Astrocyte (in vitro differentiated cells and primary cell): Measurements from ENCODE around the gene TSPEAR. TPM values are rescaled to one million over a fixed set of nuclear protein-coding genes. Genes with fewer than 3 reads are reported as not detected.

Experiments
- DNase-seq: peaks from one replicate; pipeline ENCODE4 v3.0.0-alpha.2; 2010; ENCODE audit warnings: low read depth
- FAIRE-seq: peaks from 2 replicates; lab custom pipeline; 2011; peaks lifted over from hg19 to GRCh38; lab: Jason Lieb, UNC
- H2AFZ ChIP-seq: 2 replicates; pipeline ENCODE4 v1.6.0; 2012; ENCODE audit warnings: low read depth, low read length, inconsistent platforms
- H3K27ac ChIP-seq: 2 replicates; pipeline ENCODE4 v1.5.1; 2011; ENCODE audit warnings: low read depth, low read length, inconsistent platforms
- H3K27me3 ChIP-seq: 2 replicates; pipeline ENCODE4 v1.6.0; 2011; ENCODE audit warnings: low read length, inconsistent platforms; ENCODE audit not compliant: insufficient read depth
- H3K36me3 ChIP-seq: 2 replicates; pipeline ENCODE4 v1.5.1; 2011; ENCODE audit warnings: low read length, inconsistent platforms; ENCODE audit not compliant: insufficient read depth
- H3K4me1 ChIP-seq: 2 replicates; pipeline ENCODE4 v1.5.1; 2011; ENCODE audit warnings: low read length, inconsistent platforms; ENCODE audit not compliant: insufficient read depth
- H3K4me2 ChIP-seq: 2 replicates; pipeline ENCODE4 v1.6.0; 2012; ENCODE audit warnings: low read length, inconsistent platforms
- H3K4me3 ChIP-seq: 2 replicates; pipeline ENCODE4 v1.5.1; 2011; ENCODE audit warnings: low read depth, mild to moderate bottlenecking, low read length, inconsistent platforms; ENCODE audit not compliant: insufficient read depth
- H3K79me2 ChIP-seq: 2 replicates; pipeline ENCODE4 v1.6.0; 2012; ENCODE audit warnings: mild to moderate bottlenecking, low read length, inconsistent platforms; ENCODE audit not compliant: insufficient read depth
- H3K9ac ChIP-seq: 2 replicates; pipeline ENCODE4 v1.6.0; 2012; ENCODE audit warnings: mild to moderate bottlenecking, low read length, inconsistent platforms
- H3K9me3 ChIP-seq: 2 replicates; pipeline ENCODE4 v1.5.1; 2012; ENCODE audit warnings: low read depth, mild to moderate bottlenecking, low read length, inconsistent platforms; ENCODE audit not compliant: insufficient read depth
- H4K20me1 ChIP-seq: 2 replicates; pipeline ENCODE4 v1.6.0; 2012; ENCODE audit warnings: low read length, inconsistent platforms; ENCODE audit not compliant: insufficient read depth
- H3K27ac Mint-ChIP-seq: one replicate; pipeline ENCODE4 v1.8.0; 2021; ENCODE audit warnings: mild to moderate bottlenecking, mixed read lengths; ENCODE audit not compliant: unreplicated experiment
- H3K27me3 Mint-ChIP-seq: one replicate; pipeline ENCODE4 v1.8.0; 2021; ENCODE audit warnings: low read depth, mixed read lengths; ENCODE audit not compliant: unreplicated experiment
- H3K36me3 Mint-ChIP-seq: one replicate; pipeline ENCODE4 v1.8.0; 2021; ENCODE audit warnings: low read depth, mixed read lengths; ENCODE audit not compliant: unreplicated experiment
- H3K4me1 Mint-ChIP-seq: one replicate; pipeline ENCODE4 v1.8.0; 2021; ENCODE audit warnings: low read depth, mixed read lengths; ENCODE audit not compliant: unreplicated experiment
- H3K4me3 Mint-ChIP-seq: one replicate; pipeline ENCODE4 v1.8.0; 2021; ENCODE audit warnings: mild to moderate bottlenecking, moderate library complexity, mixed read lengths; ENCODE audit not compliant: unreplicated experiment
- H3K9me3 Mint-ChIP-seq: one replicate; pipeline ENCODE4 v1.8.0; 2021; ENCODE audit warnings: mild to moderate bottlenecking, mixed read lengths; ENCODE audit not compliant: unreplicated experiment
- EZH2 ChIP-seq: IDR thresholded peaks from 2 replicates; pipeline ENCODE4 v1.6.1; 2012; ENCODE audit warnings: mild to moderate bottlenecking, low read length, inconsistent platforms; ENCODE audit not compliant: insufficient read depth
- total RNA-seq: library from RNA; stranded (reverse); gene quantifications from 2 replicates; pipeline ENCODE4 v1.2.1, GENCODE V29; 2021
- TF ChIP-seq, protein P1 (sequence below): IDR thresholded peaks from 2 replicates; pipeline ENCODE4 v1.5.1; 2011; ENCODE audit warnings: low read depth, mild to moderate bottlenecking, inconsistent platforms, low read length, moderate library complexity; ENCODE audit not compliant: insufficient read depth

Gene TSPEAR
- total RNA-seq, 1 donor from 2014 or later: not detected

GRCh38 chr21:44527983-44528633 is 183.3 kb downstream of the TSPEAR start:
- FAIRE-seq (no peak), DNase-seq (no peak)
- no peak overlapping the region for H3K4me3 ChIP-seq
- H3K9me3 Mint-ChIP-seq: peaks cover 11% of the 10 kb centered on the region
- TF ChIP-seq, protein P1, sequence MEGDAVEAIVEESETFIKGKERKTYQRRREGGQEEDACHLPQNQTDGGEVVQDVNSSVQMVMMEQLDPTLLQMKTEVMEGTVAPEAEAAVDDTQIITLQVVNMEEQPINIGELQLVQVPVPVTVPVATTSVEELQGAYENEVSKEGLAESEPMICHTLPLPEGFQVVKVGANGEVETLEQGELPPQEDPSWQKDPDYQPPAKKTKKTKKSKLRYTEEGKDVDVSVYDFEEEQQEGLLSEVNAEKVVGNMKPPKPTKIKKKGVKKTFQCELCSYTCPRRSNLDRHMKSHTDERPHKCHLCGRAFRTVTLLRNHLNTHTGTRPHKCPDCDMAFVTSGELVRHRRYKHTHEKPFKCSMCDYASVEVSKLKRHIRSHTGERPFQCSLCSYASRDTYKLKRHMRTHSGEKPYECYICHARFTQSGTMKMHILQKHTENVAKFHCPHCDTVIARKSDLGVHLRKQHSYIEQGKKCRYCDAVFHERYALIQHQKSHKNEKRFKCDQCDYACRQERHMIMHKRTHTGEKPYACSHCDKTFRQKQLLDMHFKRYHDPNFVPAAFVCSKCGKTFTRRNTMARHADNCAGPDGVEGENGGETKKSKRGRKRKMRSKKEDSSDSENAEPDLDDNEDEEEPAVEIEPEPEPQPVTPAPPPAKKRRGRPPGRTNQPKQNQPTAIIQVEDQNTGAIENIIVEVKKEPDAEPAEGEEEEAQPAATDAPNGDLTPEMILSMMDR: no peak
- no peak for TF ChIP-seq EZH2
- no peaks in the 10 kb centered on the region for H3K36me3 ChIP-seq
- no peaks in the 10 kb centered on the region for H3K36me3 Mint-ChIP-seq
- H3K4me2 ChIP-seq: no peak overlapping the region
- no peaks in the 10 kb centered on the region for H3K27me3 ChIP-seq
- H3K4me1 Mint-ChIP-seq: no peaks in the 10 kb centered on the region
- no peak overlapping the region for H3K27ac ChIP-seq
- no peak overlapping the region for H3K27ac Mint-ChIP-seq
- peaks cover 14% of the 10 kb centered on the region for H3K9me3 ChIP-seq
- H4K20me1 ChIP-seq: no peaks in the 10 kb centered on the region
- H2AFZ ChIP-seq: no peak overlapping the region
- H3K79me2 ChIP-seq: no peaks in the 10 kb centered on the region
- H3K9ac ChIP-seq: no peak overlapping the region
- H3K27me3 Mint-ChIP-seq: peaks cover 39% of the 10 kb centered on the region
- no peak overlapping the region for H3K4me3 Mint-ChIP-seq
- H3K4me1 ChIP-seq: no peaks in the 10 kb centered on the region

- no peak for DNase-seq
- TF ChIP-seq, protein P1: no peak
- no peak for TF ChIP-seq EZH2
- no peak for FAIRE-seq
- Histone ChIP-seq H3K4me1 (no peaks in the 10 kb centered on the region), H2AFZ (no peak overlapping the region), H3K9me3 (peaks cover 19% of the 10 kb centered on the region), H3K27me3 (no peaks in the 10 kb centered on the region), H3K27ac (no peak overlapping the region), H3K79me2 (no peaks in the 10 kb centered on the region), H3K36me3 (no peaks in the 10 kb centered on the region), H3K9ac (no peak overlapping the region), H3K4me2 (no peak overlapping the region), H4K20me1 (no peaks in the 10 kb centered on the region), H3K4me3 (no peak overlapping the region)
- Mint-ChIP-seq H3K4me3 (no peak overlapping the region), H3K36me3 (no peaks in the 10 kb centered on the region), H3K27ac (no peak overlapping the region), H3K27me3 (peaks cover 39% of the 10 kb centered on the region), H3K9me3 (peaks cover 11% of the 10 kb centered on the region), H3K4me1 (no peaks in the 10 kb centered on the region)
Measured at GRCh38 chr21:44527156-44527982, 184.0 kb downstream of the TSPEAR start.
